Stimulated activated CD8-positive, alpha-beta memory T cell treated with anti-CD3 and anti-CD28 coated beads, Interleukin-2, amount 100 ng/mL, for 48 hours (primary cell): ENCODE results near the gene ZBTB9.

Experiments
- DNase-seq, 2 donors: peaks; one replicate each; pipeline ENCODE4 v3.0.0-alpha.2; 2020; ENCODE audit warnings: low read depth in 2 of 2

Gene ZBTB9

GRCh38 chr6:33433001-33433543 is 21.3 kb upstream of the ZBTB9 start:
- no peak for DNase-seq

GRCh38 chr6:33433544-33434191 is 20.7 kb upstream of the ZBTB9 start:
- no peak for DNase-seq

- DNase-seq, result no peak
These were observed 19.4 kb upstream of the ZBTB9 start for GRCh38 chr6:33434961-33435360.

GRCh38 chr6:33437666-33438065 is 16.7 kb upstream of the ZBTB9 start:
- no peak for DNase-seq

- DNase-seq, result no peak
These were observed 15.3 kb upstream of the ZBTB9 start for GRCh38 chr6:33438978-33439594.

- no peak for DNase-seq
These were observed 14.3 kb upstream of the ZBTB9 start for GRCh38 chr6:33439956-33440648.

GRCh38 chr6:33440649-33441309 is 13.6 kb upstream of the ZBTB9 start:
- no peak for DNase-seq

- no peak for DNase-seq
These were observed 12.9 kb upstream of the ZBTB9 start for GRCh38 chr6:33441457-33441856.

GRCh38 chr6:33442283-33442682 is 12.1 kb upstream of the ZBTB9 start:
- no peak for DNase-seq

GRCh38 chr6:33443025-33443424 is 11.4 kb upstream of the ZBTB9 start:
- no peak for DNase-seq

GRCh38 chr6:33443619-33444504 is 10.5 kb upstream of the ZBTB9 start:
- DNase-seq, result no peak

GRCh38 chr6:33445119-33445603 is 9.2 kb upstream of the ZBTB9 start:
- no peak for DNase-seq

GRCh38 chr6:33446356-33446755 is 8.0 kb upstream of the ZBTB9 start:
- no peak for DNase-seq

- DNase-seq, result no peak
These were observed 3.9 kb upstream of the ZBTB9 start for GRCh38 chr6:33450434-33450833.

GRCh38 chr6:33451606-33452005 is 2.8 kb upstream of the ZBTB9 start:
- DNase-seq, result no peak

GRCh38 chr6:33452496-33452895 is 1.9 kb upstream of the ZBTB9 start:
- DNase-seq, result no peak

- no peak for DNase-seq
These were observed 875 bp upstream of the ZBTB9 start for GRCh38 chr6:33453393-33454008.

- DNase-seq, result no peak
These were observed 675 bp downstream of the ZBTB9 start for GRCh38 chr6:33455051-33455450.

GRCh38 chr6:33456156-33456555 is 1.8 kb downstream of the ZBTB9 start:
- no peak for DNase-seq

GRCh38 chr6:33458676-33459075 is 4.3 kb downstream of the ZBTB9 start:
- DNase-seq, result no peak

GRCh38 chr6:33459226-33459625 is 4.8 kb downstream of the ZBTB9 start:
- no peak for DNase-seq
